Stomach (tissue), 9 donors: ENCODE data around the gene TMEM254. TPM values are rescaled to one million over a fixed set of nuclear protein-coding genes. Genes with fewer than 3 reads are reported as not detected.
A peak's percentile ranks its signal among the peaks of the same experiment; 100 is the strongest.
"Not testable (repeated sequence)": the region's sequence is repeated elsewhere in the genome, so short reads cannot be mapped to it uniquely, and the experiment has no call there.

Experiments used
- DNase-seq, 2 donors: peaks; one replicate each; pipeline versions ENCODE4 v3.0.0 to v3.0.0-alpha.2; 2013 to 2019
- H3K27ac ChIP-seq, 5 donors: fragments of 200-600 bp in 4 of 5; sonication (generic) in 4 of 5; one replicate each; pipeline ENCODE4 v1.5.1; 2013 to 2019; ENCODE audit warnings: mild to moderate bottlenecking in 1 of 5, moderate library complexity in 1 of 5
- H3K27me3 ChIP-seq, 3 donors: fragments of 200-600 bp; sonication (generic); one replicate each; pipeline ENCODE4 v1.5.1; 2017 to 2019; ENCODE audit warnings: mixed run types in 1 of 3
- H3K36me3 ChIP-seq, 4 donors: fragments of 200-600 bp; sonication (generic); 1 replicate in 3 of 4; 2 replicates in 1 of 4; pipeline ENCODE4 v1.5.1; 2016 to 2019
- H3K4me1 ChIP-seq, 4 donors: fragments of 200-600 bp; sonication (generic); one replicate each; pipeline ENCODE4 v1.5.1; 2016 to 2019
- H3K4me3 ChIP-seq, 4 donors: fragments of 200-600 bp; sonication (generic) in 3 of 4; one replicate each; pipeline ENCODE4 v1.5.1; 2016 to 2019; ENCODE audit warnings: mild to moderate bottlenecking in 1 of 4
- H3K9me3 ChIP-seq, 4 donors: fragments of 200-600 bp; sonication (generic); one replicate each; pipeline ENCODE4 v1.5.1; 2016 to 2019
- EP300 ChIP-seq: sonication (generic); formaldehyde crosslinking; IDR thresholded peaks from one replicate; pipeline ENCODE4 v1.6.1; 2017; ENCODE audit warnings: antibody characterized with exemption
- POLR2A ChIP-seq, 4 donors: fragments of 450-650 bp; IDR thresholded peaks; one replicate each; pipeline ENCODE4 v1.6.1; 2016; ENCODE audit warnings: antibody characterized with exemption in 4 of 4, control low read depth in 2 of 4, mild to moderate bottlenecking in 1 of 4, moderate library complexity in 1 of 4
- POLR2AphosphoS5 ChIP-seq, 3 donors: sonication (generic); formaldehyde crosslinking; IDR thresholded peaks; one replicate each; pipeline ENCODE4 v1.6.1; 2016; ENCODE audit warnings: antibody characterized with exemption in 3 of 3
- WGBS, 5 donors: extraction: QIAGEN DNeasy Blood & Tissue Kit in 3 of 5; methylation state at CpG; one replicate each; pipeline versions ENCODE4 v1.1.5 to v1.1.7; 2013 to 2018; 5-methylcytosine and 5-hydroxymethylcytosine counted together
- intact Hi-C: fragments of 100-400 bp; cut with DNase I; formaldehyde crosslinking; loops from one replicate; pipeline ENCODE4 v1.15.1; 2023; ENCODE audit warnings: low total_unique reads
- polyA plus RNA-seq, 3 donors: library from polyadenylated mRNA; stranded (reverse); fragments of 200-250 nt; gene quantifications; one replicate each; pipeline ENCODE4 v1.2.3, GENCODE V29; 2013
- total RNA-seq, 5 donors: library from RNA; depleted of rRNA; stranded (reverse); fragments of >200 nt; gene quantifications; one replicate each; pipeline versions ENCODE4 v1.1.0 to v1.2.3, GENCODE V29; 2014 to 2016
- TF ChIP-seq, protein P1 (sequence below), 7 experiments: fragments of 450-650 bp in 4 of 7; fragments of 200-600 bp in 3 of 7; sonication (generic) in 3 of 7; IDR thresholded peaks; one replicate each; pipeline ENCODE4 v1.5.1; 2016 to 2019; ENCODE audit warnings: antibody characterized with exemption in 7 of 7, control low read depth in 2 of 7, mild to moderate bottlenecking in 1 of 7
- donor health status: healthy with polysubstance abuse.
- donor health status: Bipolar disorder and iron deficiency.
- donor health status: healthy.

TMEM254 gene
- total and polyA plus RNA-seq, 8 donors: 1.2 to 21.6 (median 11.8) TPM

DNA sequence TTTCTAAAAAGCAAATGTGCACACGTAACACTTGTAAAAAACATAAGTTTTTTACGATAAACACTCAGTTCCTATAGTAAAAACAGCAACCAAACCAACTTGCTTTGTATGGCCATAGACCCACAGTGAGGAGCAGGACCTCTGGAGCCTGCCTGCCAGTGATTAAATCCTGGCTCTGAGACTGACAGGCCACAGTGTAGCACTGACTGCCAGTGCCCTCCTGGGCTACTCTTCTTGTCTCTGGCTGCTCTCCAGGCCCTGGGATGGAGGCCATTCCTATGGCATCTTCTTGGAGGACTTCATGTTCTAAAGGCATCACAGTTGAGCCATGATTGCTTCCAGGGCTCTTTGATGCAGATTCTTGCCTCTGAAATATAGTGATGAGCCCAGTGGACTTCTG, 22.7 kb upstream of the TMEM254 start:
- no peaks in the 10 kb centered on the region for H3K4me1 ChIP-seq
- DNase-seq: no peak
- WGBS, 5 donors: 92 to 96% (median 95%) methylated on average over 2 of the region's 2 CpGs

GRCh38 chr10:80057171-80057570, 21.3 kb upstream of the TMEM254 start:
- H3K9me3 ChIP-seq: no peaks in the 10 kb centered on the region
- no peaks in the 10 kb centered on the region for H3K27me3 ChIP-seq
- H3K4me3 ChIP-seq: no peak overlapping the region
- 73 to 87% (median 76%) methylated on average over 4 of the region's 4 CpGs for WGBS, 5 donors
- no peak for DNase-seq
- H3K4me1 ChIP-seq: no peaks in the 10 kb centered on the region
- no peaks in the 10 kb centered on the region for H3K36me3 ChIP-seq
- no peak for TF ChIP-seq POLR2AphosphoS5 (IDR thresholded peaks at IDR 0.05)
- TF ChIP-seq, protein P1, sequence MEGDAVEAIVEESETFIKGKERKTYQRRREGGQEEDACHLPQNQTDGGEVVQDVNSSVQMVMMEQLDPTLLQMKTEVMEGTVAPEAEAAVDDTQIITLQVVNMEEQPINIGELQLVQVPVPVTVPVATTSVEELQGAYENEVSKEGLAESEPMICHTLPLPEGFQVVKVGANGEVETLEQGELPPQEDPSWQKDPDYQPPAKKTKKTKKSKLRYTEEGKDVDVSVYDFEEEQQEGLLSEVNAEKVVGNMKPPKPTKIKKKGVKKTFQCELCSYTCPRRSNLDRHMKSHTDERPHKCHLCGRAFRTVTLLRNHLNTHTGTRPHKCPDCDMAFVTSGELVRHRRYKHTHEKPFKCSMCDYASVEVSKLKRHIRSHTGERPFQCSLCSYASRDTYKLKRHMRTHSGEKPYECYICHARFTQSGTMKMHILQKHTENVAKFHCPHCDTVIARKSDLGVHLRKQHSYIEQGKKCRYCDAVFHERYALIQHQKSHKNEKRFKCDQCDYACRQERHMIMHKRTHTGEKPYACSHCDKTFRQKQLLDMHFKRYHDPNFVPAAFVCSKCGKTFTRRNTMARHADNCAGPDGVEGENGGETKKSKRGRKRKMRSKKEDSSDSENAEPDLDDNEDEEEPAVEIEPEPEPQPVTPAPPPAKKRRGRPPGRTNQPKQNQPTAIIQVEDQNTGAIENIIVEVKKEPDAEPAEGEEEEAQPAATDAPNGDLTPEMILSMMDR (IDR thresholded peaks at IDR 0.05): no peak
- H3K27ac ChIP-seq: no peak overlapping the region
- intact Hi-C loops: no loop called here

More for the DNA sequence above, 22.7 kb upstream of the TMEM254 start:
- Histone ChIP-seq H3K9me3 (no peaks in the 10 kb centered on the region), H3K27ac (no peak overlapping the region), H3K27me3 (no peaks in the 10 kb centered on the region), H3K4me3 (no peak overlapping the region), H3K36me3 (no peaks in the 10 kb centered on the region)
- intact Hi-C loops: no loop called here
- TF ChIP-seq POLR2A (IDR thresholded peaks at IDR 0.05) (no peak), POLR2AphosphoS5 (IDR thresholded peaks at IDR 0.05) (no peak), EP300 (no peak)
- TF ChIP-seq, protein P1 (IDR thresholded peaks at IDR 0.05): no peak

GRCh38 chr10:80064120-80064886, 14.2 kb upstream of the TMEM254 start:
- intact Hi-C loops: no loop called here
- peak in 1 of 2 donors; percentile 18 for DNase-seq
- Histone ChIP-seq H3K27ac (peak overlapping the region in 1 of 5 donors; percentile 39), H3K27me3 (no peaks in the 10 kb centered on the region), H3K36me3 (no peaks in the 10 kb centered on the region), H3K4me1 (no peaks in the 10 kb centered on the region), H3K9me3 (no peaks in the 10 kb centered on the region), H3K4me3 (no peak overlapping the region)
- WGBS, 5 donors: 78 to 87% (median 81%) methylated on average over 8 of the region's 8 CpGs
- TF ChIP-seq, protein P1 (IDR thresholded peaks at IDR 0.05): no peak
- no peak for TF ChIP-seq POLR2AphosphoS5 (IDR thresholded peaks at IDR 0.05)
- no peak for TF ChIP-seq POLR2A (IDR thresholded peaks at IDR 0.05)

DNA sequence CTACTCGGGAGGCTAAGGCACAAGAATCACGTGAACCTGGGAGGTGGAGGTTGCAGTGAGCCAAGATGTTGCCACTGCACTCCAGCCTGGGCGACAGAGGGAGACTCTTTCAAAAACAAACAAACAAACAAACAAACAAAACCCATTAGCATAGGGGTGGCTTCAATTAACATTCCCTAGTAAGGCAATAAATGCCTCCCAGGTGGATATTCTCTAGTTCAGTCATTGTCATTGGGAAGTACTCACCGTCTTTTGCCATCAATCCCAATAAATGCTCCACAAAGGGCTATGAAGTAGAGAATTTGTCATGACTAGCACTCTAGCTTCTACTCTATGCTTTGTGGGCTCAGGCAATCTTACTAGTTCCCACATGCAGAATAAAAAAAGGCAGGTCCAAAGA, 11.7 kb upstream of the TMEM254 start:
- Histone ChIP-seq H3K9me3 (no peaks in the 10 kb centered on the region), H3K4me1 (no peaks in the 10 kb centered on the region), H3K27ac (no peak overlapping the region), H3K4me3 (no peak overlapping the region), H3K27me3 (no peaks in the 10 kb centered on the region), H3K36me3 (no peaks in the 10 kb centered on the region)
- no peak for DNase-seq
- intact Hi-C loops: no loop called here
- TF ChIP-seq POLR2AphosphoS5 (IDR thresholded peaks at IDR 0.05) (no peak), POLR2A (IDR thresholded peaks at IDR 0.05) (no peak), EP300 (no peak)
- TF ChIP-seq, protein P1 (IDR thresholded peaks at IDR 0.05): no peak
- 81 to 93% (median 92%) methylated on average over 4 of the region's 4 CpGs for WGBS, 5 donors

- DNase-seq, H3K27me3 ChIP-seq, intact Hi-C loops, H3K9me3 ChIP-seq, H3K36me3 ChIP-seq, H3K4me3 ChIP-seq, H3K27ac ChIP-seq, H3K4me1 ChIP-seq: not testable (repeated sequence)
Observed at GRCh38 chr10:80067821-80068220, 10.6 kb upstream of the TMEM254 start.
